GM18873 (cell line): ENCODE results near the gene SLC37A3.

Experiments used
- ATAC-seq: cut with Tn5 transposase; IDR thresholded peaks from one replicate; pipeline ENCODE4 v1.9.1; 2021; ENCODE audit warnings: mild to moderate bottlenecking, moderate library complexity, moderate number of reproducible peaks; ENCODE audit not compliant: unreplicated experiment, low FRiP score

Gene SLC37A3

GRCh38 chr7:140403878-140404564 is 5.7 kb upstream of the SLC37A3 start, which contains the start of gene RAB19:
Gene RAB19, plus strand, starts transcription at chr7:140404058. Its CDS starts 3,589 bp downstream, at chr7:140407647.
- no peak for ATAC-seq

GRCh38 chr7:140402178-140402835 is 4.0 kb upstream of the SLC37A3 start:
- ATAC-seq, result no peak

GRCh38 chr7:140400381-140400780 is 2.1 kb upstream of the SLC37A3 start:
- ATAC-seq, result no peak

- no peak for ATAC-seq
Measured at GRCh38 chr7:140398821-140399220, 491 bp upstream of the SLC37A3 start.

GRCh38 chr7:140393756-140394306 is 4.5 kb downstream of the SLC37A3 start:
- no peak for ATAC-seq

GRCh38 chr7:140391634-140392033 is 6.7 kb downstream of the SLC37A3 start:
- no peak for ATAC-seq

GRCh38 chr7:140390466-140391190 is 7.7 kb downstream of the SLC37A3 start:
- no peak for ATAC-seq

- ATAC-seq, result no peak
Measured at GRCh38 chr7:140390034-140390433, 8.3 kb downstream of the SLC37A3 start.

- ATAC-seq, result no peak
Measured at GRCh38 chr7:140389445-140389844, 8.9 kb downstream of the SLC37A3 start.

- no peak for ATAC-seq
Measured at GRCh38 chr7:140384894-140385545, 13.3 kb downstream of the SLC37A3 start.

- ATAC-seq, result no peak
Measured at GRCh38 chr7:140383954-140384713, 14.2 kb downstream of the SLC37A3 start.

GRCh38 chr7:140375892-140376730 is 22.2 kb downstream of the SLC37A3 start:
- no peak for ATAC-seq

GRCh38 chr7:140375323-140375722 is 23.0 kb downstream of the SLC37A3 start:
- no peak for ATAC-seq

- no peak for ATAC-seq
Measured at GRCh38 chr7:140369294-140369693, 29.0 kb downstream of the SLC37A3 start.

- no peak for ATAC-seq
Measured at GRCh38 chr7:140367528-140367927, 30.8 kb downstream of the SLC37A3 start.

- ATAC-seq, result no peak
Measured at GRCh38 chr7:140364819-140365218, 33.5 kb downstream of the SLC37A3 start.

GRCh38 chr7:140360697-140361229 is 37.6 kb downstream of the SLC37A3 start:
- no peak for ATAC-seq

GRCh38 chr7:140358412-140359051 is 39.8 kb downstream of the SLC37A3 start:
- ATAC-seq, result no peak
